Nephron progenitor cell (in vitro differentiated cells): ENCODE measurements around the gene P2RY13.
A peak's percentile ranks its signal among the peaks of the same experiment; 100 is the strongest.

Experiments used
- DNase-seq: peaks from one replicate; pipeline ENCODE4 v3.0.0; 2021
- H3K27ac Mint-ChIP-seq: 2 replicates; pipeline ENCODE4 v1.8.0; 2021; ENCODE audit warnings: mild to moderate bottlenecking, moderate library complexity, mixed read lengths
- H3K27me3 Mint-ChIP-seq: 2 replicates; pipeline ENCODE4 v1.8.0; 2021; ENCODE audit warnings: mild to moderate bottlenecking, low read depth, mixed read lengths; ENCODE audit not compliant: poor library complexity
- H3K36me3 Mint-ChIP-seq: 2 replicates; pipeline ENCODE4 v1.8.0; 2021; ENCODE audit warnings: low read depth, mixed read lengths
- H3K4me1 Mint-ChIP-seq: 2 replicates; pipeline ENCODE4 v1.8.0; 2021; ENCODE audit warnings: mixed read lengths
- H3K4me3 Mint-ChIP-seq: 2 replicates; pipeline ENCODE4 v1.8.0; 2021; ENCODE audit warnings: mild to moderate bottlenecking, moderate library complexity, mixed read lengths
- H3K9me3 Mint-ChIP-seq: 2 replicates; pipeline ENCODE4 v1.8.0; 2021; ENCODE audit warnings: mild to moderate bottlenecking, moderate library complexity, mixed read lengths
- CTCF ChIP-seq: fragments of 200-600 bp; sonication (generic); IDR thresholded peaks from 2 replicates; pipeline ENCODE4 v1.5.0; 2021; ENCODE audit warnings: antibody characterized with exemption

Gene P2RY13

GRCh38 chr3:151329363-151329762, at the start of gene P2RY13:
Gene P2RY13 (minus strand): TSS chr3:151329549. CDS start chr3:151329528, 21 bp downstream.
- Mint-ChIP-seq H3K9me3 (no peaks in the 10 kb centered on the region), H3K27me3 (no peaks in the 10 kb centered on the region), H3K4me3 (no peak within 1 kb of the TSS), H3K4me1 (no peaks in the 10 kb centered on the region), H3K27ac (no peak within 1 kb of the TSS), H3K36me3 (no peaks in the 10 kb centered on the region)
- no peak for TF ChIP-seq CTCF
- no peak for DNase-seq

- H3K27me3 Mint-ChIP-seq, result no peaks in the 10 kb centered on the region
- no peaks in the 10 kb centered on the region for H3K4me1 Mint-ChIP-seq
- peaks cover 12% of the 10 kb centered on the region for H3K36me3 Mint-ChIP-seq
- no peak overlapping the region for H3K4me3 Mint-ChIP-seq
- H3K27ac Mint-ChIP-seq, result no peak overlapping the region
- DNase-seq, result no peak
- no peaks in the 10 kb centered on the region for H3K9me3 Mint-ChIP-seq
- no peak for TF ChIP-seq CTCF
Observed at GRCh38 chr3:151377768-151378385, 48.5 kb upstream of the P2RY13 start.

- no peak overlapping the region for H3K27ac Mint-ChIP-seq
- no peak overlapping the region for H3K4me3 Mint-ChIP-seq
- no peak for TF ChIP-seq CTCF
Observed at GRCh38 chr3:151372063-151372820, 42.9 kb upstream of the P2RY13 start.

GRCh38 chr3:151371526-151371925, 42.2 kb upstream of the P2RY13 start:
- Mint-ChIP-seq H3K9me3 (no peaks in the 10 kb centered on the region), H3K4me1 (no peaks in the 10 kb centered on the region), H3K27ac (no peak overlapping the region), H3K27me3 (no peaks in the 10 kb centered on the region), H3K36me3 (peaks cover 15% of the 10 kb centered on the region), H3K4me3 (no peak overlapping the region)
- no peak for DNase-seq
- TF ChIP-seq CTCF, result no peak

More at GRCh38 chr3:151372063-151372820, 42.9 kb upstream of the P2RY13 start:
- Mint-ChIP-seq H3K9me3 (no peaks in the 10 kb centered on the region), H3K4me1 (no peaks in the 10 kb centered on the region), H3K36me3 (peaks cover 14% of the 10 kb centered on the region), H3K27me3 (no peaks in the 10 kb centered on the region)
- no peak for DNase-seq

GRCh38 chr3:151367448-151367847, 38.1 kb upstream of the P2RY13 start:
- Mint-ChIP-seq H3K9me3 (no peaks in the 10 kb centered on the region), H3K36me3 (peaks cover 38% of the 10 kb centered on the region), H3K4me3 (no peak overlapping the region), H3K27ac (peak overlapping the region; percentile 57), H3K4me1 (peaks cover 9% of the 10 kb centered on the region), H3K27me3 (no peaks in the 10 kb centered on the region)
- no peak for TF ChIP-seq CTCF
- DNase-seq, result no peak

- no peaks in the 10 kb centered on the region for H3K9me3 Mint-ChIP-seq
- no peak for DNase-seq
- no peaks in the 10 kb centered on the region for H3K27me3 Mint-ChIP-seq
- no peak overlapping the region for H3K27ac Mint-ChIP-seq
- H3K4me1 Mint-ChIP-seq, result peaks cover 9% of the 10 kb centered on the region
- H3K4me3 Mint-ChIP-seq, result no peak overlapping the region
- TF ChIP-seq CTCF, result no peak
- H3K36me3 Mint-ChIP-seq, result peaks cover 42% of the 10 kb centered on the region
Observed at GRCh38 chr3:151366993-151367392, 37.6 kb upstream of the P2RY13 start.
